ENCODE results near the gene RXRB.

Gene RXRB

GRCh38 chr6:33211666-33212422 lies 11.4 kb upstream of the RXRB start:
- DNase-seq (ENCODE audit: low read depth) = no peak

DNA sequence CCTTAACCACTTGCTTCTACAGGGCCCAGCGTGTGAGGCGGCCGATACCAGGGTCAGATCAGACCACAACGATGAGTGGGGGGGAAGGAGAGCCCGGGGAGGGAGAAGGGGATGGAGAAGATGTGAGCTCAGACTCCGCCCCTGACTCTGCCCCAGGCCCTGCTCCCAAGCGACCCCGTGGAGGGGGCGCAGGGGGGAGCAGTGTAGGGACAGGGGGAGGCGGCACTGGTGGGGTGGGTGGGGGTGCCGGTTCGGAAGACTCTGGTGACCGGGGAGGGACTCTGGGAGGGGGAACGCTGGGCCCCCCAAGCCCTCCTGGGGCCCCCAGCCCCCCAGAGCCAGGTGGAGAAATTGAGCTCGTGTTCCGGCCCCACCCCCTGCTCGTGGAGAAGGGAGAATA lies 10.7 kb upstream of the RXRB start:
- no peak for DNase-seq (ENCODE audit: low read depth)

DNA sequence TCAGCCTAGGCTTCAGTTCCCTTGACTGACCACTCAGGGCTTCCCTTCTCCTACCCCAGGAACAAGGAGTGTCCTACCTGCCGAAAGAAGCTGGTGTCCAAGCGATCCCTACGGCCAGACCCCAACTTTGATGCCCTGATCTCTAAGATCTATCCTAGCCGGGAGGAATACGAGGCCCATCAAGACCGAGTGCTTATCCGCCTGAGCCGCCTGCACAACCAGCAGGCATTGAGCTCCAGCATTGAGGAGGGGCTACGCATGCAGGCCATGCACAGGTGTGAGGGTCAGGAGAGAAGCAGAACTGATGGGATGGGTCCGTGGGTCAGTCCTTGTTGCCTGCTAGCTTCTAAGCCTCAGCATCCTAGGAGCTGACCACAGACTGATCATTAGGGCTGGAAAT lies 9.4 kb upstream of the RXRB start:
- DNase-seq (ENCODE audit: low read depth) = no peak

GRCh38 chr6:33208091-33208967 lies 7.9 kb upstream of the RXRB start, which contains the start of gene RING1:
Gene RING1 (plus strand): TSS chr6:33208500. CDS start chr6:33208823, 323 bp downstream.
- peak; percentile 27 for DNase-seq (ENCODE audit: low read depth)

DNA sequence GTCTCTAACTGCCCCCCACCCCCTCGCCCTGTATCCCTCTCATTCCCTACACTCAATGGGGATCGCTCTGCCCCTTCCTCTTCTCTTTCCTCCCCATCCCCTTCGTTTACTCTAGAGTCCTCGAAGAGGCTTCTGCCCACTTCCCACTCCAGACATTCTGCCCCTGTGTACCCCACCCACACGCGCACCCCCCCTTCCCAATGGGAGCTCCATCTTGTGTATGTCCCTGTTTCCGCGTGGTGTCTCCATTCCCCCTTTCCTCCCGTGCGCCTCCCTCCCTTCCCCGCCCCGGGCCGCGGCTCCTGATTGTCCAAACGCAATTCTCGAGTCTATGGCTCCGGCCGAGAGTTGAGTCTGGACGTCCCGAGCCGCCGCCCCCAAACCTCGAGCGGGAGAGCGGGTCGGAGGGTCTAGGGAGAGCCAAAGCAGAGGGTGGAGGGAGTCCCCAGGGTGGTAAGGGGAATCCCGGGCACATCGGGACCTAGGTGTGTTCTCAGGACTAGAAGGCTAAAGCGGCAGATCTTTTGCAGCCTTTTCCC lies 7.2 kb upstream of the RXRB start:
- DNase-seq (ENCODE audit: low read depth) = no peak

DNA sequence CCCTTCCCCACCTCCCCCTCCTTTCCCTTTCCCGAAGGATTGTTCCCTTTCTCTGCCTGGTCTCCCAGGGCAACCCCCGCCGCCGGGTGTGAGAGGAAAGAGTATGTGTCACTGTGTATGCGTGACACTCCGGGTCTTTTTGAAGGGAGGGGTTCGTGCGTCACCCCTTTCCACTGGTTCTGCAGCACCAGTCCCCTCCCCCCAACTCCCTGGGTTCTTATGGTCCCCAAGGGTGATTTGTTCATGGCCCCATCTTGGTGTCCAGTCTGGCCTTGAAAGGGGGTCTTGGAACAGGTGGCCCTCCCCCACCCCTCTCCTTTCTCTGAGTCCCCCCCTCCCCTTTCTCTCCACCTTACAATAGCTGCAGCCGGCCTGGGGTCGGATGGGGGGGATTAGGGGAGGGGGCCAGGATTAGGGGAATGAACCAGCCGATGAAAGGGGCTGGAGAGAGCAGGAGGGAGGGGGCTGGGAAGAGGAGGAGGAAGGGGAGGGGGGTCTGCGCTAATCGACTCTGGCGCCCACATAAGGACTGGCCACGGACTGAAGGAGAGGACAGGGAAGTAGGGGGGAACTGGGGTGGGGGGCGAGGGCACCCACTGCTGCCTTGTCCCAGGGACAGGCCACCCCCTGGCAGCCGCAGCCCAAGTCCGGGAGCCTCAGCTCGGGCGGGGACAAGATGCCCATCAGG lies 6.5 kb upstream of the RXRB start:
- DNase-seq (ENCODE audit: low read depth) = peak; percentile 31

GRCh38 chr6:33206027-33206863 lies 5.8 kb upstream of the RXRB start:
- DNase-seq (ENCODE audit: low read depth) = no peak

GRCh38 chr6:33205191-33206026 lies 4.9 kb upstream of the RXRB start:
- peak; percentile 26 for DNase-seq (ENCODE audit: low read depth)

DNA sequence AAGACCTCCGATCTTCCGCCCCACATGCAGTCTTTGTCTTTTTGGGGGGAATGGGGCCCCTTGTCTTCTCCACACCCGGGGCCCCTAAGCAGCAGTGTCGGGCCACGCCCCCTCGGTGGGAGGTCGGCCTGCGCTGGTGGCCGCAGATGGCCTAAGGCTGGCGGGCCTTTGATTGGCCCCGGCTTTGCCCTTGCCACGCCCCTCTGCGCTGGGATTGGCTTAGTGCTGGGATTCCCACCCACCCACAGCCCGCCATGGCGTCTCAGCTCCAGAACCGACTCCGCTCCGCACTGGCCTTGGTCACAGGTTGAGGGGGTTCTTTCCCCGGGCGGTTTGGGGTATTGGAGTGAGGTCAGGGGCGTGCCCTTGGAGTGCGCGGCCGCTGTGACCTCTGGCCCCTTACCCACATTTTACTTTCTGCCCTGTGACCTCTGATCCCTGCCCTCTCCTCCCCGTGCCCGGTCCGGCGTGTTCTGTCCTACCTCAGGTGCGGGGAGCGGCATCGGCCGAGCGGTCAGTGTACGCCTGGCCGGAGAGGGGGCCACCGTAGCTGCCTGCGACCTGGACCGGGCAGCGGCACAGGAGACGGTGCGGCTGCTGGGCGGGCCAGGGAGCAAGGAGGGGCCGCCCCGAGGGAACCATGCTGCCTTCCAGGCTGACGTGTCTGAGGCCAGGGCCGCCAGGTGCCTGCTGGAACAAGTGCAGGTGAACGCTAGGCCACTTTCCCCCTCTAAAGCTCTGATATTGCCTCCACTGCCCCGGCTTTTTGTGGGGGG lies 4.1 kb upstream of the RXRB start, which contains the start of gene HSD17B8:
Gene HSD17B8, plus strand, starts transcription at position 241 of the 776 bp plus-strand sequence. Its CDS starts 14 bp downstream, at position 255.
- peak; percentile 33 for DNase-seq (ENCODE audit: low read depth)

DNA sequence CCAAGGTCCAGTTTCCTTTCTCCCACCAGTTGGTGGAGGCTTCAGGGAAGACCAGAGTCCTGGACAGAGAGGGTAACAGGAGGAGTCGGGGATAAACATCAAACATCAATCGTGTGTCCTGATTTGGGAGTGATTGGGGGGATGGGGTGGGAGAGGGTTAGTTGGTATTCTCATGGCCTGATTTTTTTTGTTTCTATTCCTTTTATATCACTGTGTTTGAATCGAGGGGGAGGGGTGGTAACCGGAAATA lies 3.6 kb upstream of the RXRB start:
- no peak for DNase-seq (ENCODE audit: low read depth)

- no peak for DNase-seq (ENCODE audit: low read depth)
Observed at GRCh38 chr6:33203443-33204164, 3.1 kb upstream of the RXRB start.

DNA sequence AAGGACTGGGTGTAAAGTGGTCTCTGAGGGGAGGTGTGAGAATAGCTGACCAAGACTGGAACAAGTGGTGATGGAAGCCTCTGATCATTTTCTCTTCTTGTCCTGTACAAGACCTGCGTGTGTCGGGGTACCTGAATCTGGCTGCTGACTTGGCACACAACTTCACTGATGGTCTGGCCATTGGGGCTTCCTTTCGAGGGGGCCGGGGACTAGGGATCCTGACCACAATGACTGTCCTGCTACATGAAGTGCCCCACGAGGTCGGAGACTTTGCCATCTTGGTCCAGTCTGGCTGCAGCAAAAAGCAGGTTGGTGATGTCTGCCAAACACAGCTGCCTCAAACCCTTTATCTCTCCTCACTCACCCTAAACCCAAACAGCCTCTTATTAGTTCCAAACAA lies 2.3 kb upstream of the RXRB start:
- DNase-seq (ENCODE audit: low read depth) = no peak

DNA sequence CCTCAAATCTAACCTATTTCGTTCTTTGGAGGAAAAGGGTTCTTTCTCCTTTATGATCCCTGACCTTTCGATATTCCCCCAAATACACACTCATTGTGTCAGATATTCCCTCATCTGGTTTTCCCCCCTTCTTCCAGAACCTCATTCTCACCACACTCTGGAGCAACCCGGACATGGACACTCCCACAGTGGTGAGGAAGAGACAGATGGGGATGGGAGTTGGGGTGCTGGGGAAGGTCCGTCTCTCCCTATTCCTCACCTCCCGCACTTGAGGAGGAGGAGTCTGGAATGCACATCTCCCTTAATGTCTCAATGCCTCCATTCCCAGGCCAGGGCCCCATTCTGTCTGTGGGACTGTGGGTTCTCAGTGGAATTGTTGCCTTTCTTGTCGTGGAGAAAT lies 1.5 kb upstream of the RXRB start:
- no peak for DNase-seq (ENCODE audit: low read depth)

DNA sequence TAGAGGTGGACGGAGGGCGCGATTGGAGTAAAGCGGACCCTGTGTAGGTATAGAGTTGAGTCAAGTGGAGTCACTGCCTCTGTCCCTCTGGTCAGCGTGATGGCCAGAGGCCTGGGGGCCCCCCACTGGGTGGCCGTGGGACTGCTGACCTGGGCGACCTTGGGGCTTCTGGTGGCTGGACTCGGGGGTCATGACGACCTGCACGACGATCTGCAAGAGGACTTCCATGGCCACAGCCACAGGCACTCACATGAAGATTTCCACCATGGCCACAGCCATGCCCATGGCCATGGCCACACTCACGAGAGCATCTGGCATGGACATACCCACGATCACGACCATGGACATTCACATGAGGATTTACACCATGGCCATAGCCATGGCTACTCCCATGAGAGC lies 681 bp upstream of the RXRB start:
- DNase-seq (ENCODE audit: low read depth) = no peak

DNA sequence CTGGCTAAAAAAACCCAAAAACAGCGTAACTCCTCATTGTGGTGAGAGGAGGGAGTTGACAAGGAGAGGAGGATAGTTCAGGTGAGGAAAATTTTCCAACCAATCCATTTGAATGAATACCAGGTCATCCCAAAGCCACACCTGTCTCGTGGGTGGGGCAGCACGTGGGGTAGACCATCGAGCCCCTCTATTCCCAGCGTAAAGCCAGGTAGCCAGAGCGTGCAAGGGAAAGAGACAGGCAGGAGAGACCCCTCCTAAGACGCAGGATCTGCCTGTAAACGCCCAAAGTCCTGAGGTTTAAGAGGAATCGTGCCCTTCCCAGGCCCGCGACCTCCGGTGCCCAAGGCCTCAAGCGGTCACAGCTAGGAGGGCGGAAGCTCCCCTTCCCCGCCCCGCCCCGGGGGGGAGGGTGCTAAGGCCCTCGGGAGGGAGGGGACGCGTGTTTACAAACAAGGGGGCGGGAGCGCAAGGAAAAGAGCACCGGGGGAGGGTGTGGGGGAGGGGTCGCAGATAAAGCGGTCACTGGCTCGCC lies 712 bp downstream of the RXRB start:
- no peak for DNase-seq (ENCODE audit: low read depth)

GRCh38 chr6:33198853-33199436 lies 1.5 kb downstream of the RXRB start:
- no peak for DNase-seq (ENCODE audit: low read depth)

DNA sequence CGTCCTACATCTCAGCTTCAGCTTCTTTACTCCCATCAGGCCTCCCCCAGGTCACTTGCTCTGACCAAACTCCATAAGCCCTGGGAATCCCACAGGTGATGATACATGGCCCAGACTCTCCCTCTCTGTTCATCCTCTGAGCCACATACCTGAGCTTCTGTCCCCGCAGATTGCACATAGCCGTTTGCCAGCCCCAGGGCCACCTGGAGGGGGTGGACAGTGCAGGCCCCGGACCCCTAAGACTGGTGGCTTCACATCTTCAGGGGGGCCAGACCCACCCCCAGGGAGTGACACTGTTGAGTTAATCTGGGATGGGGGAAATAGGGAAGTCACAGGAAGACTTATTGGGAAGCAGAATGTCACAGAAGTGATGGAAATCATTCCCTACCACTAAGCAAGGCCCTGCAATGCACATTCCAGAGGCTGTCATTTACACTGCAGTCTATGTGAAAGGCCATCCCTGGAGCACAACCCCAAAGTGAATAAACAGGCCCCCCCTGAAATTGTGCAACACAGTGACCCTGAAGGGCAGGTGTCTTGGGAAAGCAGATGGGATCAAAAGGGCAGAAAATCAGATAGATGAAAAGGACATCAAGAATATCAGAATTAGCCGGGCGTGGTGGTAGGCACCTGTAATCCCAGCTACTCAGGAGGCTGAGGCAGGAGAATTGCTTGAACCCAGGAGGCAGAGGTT lies 2.2 kb downstream of the RXRB start:
- no peak for DNase-seq (ENCODE audit: low read depth)

All from GM04503 (cell line).